ENCODE results near the gene PTGS2.
"Not testable (repeated sequence)": the region's sequence is repeated elsewhere in the genome, so short reads cannot be mapped to it uniquely, and the experiment has no call there.

The PTGS2 gene

DNA sequence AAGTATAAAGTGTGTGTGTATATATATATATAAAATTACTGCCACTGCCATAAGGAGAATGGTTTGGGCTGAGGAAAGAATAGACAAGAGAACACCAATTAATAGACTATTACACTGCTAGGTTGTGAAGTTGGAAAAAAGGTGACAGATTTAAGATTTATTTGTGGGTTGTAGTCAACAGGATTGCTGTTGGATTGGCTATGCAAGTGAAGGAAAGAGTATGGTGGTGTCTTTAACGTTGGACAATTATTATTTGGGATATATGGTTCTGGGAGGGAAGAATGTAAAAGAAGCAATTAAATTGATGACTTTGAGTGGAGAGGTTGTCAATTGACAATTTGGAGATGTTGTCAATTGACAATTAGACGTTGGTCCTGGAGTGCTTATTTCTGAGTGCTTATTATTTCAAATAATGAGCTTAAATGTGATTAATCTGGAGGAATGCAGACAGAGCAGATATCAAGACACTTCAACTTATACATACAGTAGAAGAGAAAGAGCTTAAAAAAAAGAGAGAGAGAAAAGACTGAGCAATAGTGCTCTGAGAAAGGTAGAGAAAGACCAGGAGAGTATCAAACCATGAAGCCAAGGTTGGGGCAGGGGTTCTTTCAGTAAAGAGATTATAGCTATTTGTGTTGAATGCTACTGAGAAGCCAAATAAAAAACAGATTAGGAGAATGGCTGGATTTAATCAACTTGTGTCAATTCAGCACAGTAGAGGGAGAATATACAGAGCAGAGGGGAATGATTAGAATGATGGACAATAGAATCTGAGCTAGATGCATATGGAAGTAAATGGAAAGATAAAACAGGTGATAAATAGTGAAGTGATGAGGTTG lies 9.7 kb downstream of the PTGS2 start:
- DNase-seq (ENCODE audit: low read depth in 2 of 2) = no peak

DNA sequence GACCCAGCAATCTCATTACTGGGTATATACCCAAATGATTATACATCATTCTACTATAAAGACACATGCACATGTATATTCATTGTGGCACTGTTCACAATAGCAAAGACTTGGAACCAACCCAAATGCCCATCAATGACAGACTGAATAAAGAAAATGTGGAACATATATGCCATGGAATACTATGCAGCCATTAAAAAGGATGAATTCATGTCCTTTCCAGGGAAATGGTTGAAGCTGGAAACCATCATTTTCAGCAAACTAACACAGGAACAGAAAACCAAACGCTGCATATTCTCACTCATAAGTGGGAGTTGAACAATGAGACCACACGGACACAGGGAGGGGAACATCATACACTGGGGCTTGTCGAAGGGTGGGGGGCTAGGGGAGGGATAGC lies 10.4 kb downstream of the PTGS2 start:
- DNase-seq (ENCODE audit: low read depth in 2 of 2) = not testable (repeated sequence)

DNA sequence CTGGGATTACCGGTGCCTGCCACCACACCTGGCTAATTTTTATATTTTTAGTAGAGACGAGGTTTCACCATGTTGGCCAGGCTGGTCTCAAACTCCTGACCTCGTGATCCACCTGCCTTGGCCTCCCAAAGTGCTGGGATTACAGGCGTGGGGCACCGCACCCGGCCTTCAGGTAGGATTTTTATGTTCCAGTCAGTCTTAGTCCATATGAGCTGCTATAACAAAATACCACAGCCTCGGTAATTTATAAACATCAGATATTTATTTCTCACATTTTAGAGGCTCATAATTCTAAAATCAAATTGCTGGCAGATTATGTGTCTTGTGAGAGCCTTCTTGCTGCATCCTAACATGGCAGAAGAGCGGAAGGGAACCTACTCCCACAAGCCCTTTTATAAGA lies 16.0 kb downstream of the PTGS2 start:
- not testable (repeated sequence) for DNase-seq (ENCODE audit: low read depth in 2 of 2)

DNA sequence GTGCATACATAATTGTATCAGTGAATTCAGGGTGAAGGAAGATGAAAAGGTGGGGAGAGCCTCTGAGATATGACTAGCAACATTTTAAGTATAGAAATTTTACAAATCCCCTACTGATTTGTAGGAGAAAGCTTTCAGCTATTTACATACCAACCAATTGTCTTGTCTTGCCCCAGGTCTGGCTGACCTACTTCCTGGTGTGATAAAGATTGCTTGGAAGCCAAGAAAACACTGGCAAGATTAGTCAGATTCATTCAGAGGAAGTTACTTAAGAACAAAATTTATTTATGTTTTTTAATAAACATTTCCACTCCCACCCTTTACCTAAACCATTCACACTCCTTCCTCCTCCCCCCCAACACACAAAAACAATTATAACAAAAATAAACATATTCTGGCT lies 17.5 kb downstream of the PTGS2 start:
- no peak for DNase-seq (ENCODE audit: low read depth in 2 of 2)

DNA sequence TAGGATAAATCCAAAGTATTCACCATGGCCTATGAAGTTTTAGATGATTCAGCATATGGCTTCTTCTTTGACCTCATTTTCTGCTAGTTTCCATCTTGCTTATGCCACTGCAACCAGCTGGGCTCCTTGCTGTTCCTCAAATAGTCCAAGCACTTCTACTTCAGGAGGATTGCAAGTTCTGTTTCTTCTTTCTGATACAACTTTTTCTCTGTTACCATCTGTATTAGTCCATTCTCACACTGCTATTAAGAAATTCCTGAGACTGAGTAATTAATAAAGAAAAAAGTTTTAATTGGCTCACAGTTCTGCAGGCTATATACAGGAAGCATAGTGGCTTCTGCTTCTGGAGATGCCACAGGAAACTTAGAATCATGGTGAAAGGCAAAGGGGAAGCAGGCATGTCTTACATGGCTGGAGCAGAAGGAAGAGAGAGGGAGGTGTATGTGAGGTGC lies 20.3 kb downstream of the PTGS2 start:
- DNase-seq (ENCODE audit: low read depth in 2 of 2) = no peak

DNA sequence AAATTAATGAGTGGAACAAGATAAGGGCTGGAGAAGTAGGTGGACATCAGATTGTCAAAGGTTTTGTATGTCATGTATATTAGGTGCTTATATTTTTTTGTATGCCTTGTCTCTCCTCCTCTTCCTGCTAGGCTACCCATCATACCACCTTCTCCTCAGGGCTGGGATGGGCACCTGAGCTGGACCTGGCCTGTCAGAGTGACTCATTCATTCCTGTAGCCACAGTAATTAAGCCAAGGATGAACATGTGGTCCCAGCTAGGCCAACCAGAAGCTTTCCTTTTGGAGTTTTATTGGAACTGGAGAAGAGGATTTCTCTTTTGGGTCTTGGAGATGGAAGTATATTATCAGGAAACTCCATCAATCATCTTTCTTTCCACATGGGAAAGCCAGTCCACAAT lies 21.2 kb downstream of the PTGS2 start:
- DNase-seq (ENCODE audit: low read depth in 2 of 2) = no peak

DNA sequence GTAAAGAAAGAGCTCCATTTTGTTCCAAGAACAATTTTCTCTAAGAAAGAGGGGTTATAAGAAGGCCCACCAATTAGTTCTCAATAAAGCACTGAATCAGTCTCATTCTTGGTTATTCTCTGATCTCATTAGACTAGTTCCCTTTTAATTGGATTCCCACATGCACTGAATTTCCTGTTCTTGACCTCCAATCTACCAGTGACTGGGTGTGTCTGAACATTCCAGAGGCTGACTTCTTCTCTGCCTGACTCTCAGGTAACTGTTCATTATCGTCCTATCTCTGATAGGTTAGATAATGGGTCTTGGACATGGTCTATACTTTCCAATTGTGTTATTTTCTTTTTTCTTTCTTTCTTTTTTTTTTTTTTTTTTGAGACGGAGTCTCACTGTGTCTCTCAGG lies 22.7 kb downstream of the PTGS2 start:
- no peak for DNase-seq (ENCODE audit: low read depth in 2 of 2)

DNA sequence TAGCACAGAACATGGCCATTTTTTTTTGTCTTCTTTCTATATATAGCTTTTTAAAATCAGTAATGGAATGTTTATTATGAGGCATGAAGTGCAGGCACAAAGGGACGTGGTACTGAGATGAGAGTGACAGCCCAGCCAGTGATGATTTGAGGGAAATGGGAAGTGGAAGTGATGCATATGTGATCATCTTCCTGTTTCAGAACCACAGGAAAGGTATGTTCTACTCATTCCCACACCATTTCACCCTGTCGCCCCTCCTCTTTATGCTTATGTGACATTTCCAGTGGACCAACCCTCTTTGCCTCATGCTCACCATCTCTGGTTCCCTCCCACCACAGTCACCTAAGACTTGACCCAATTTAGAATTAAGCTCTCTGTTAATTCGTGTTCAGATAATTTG lies 24.3 kb downstream of the PTGS2 start:
- DNase-seq (ENCODE audit: low read depth in 2 of 2) = no peak

DNA sequence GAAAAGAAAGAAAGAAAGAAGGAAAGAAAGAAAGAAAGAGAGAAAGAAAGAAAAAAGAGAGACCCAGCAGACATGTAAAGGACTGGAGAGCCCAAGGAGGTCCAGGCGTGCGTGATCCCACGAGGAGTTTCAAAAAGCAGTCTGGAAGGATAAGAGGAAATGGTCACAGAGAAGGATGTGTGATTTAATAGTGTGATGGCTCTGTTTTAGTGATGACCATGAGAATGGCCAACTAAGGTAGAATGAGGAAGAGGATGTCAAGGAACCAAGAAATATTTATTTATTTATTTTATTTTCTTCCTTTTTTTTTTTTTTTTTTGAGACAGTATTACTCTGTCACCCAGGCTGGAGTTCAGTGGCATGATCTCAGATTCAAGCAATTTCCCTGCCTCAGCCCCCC lies 25.5 kb downstream of the PTGS2 start:
- DNase-seq (ENCODE audit: low read depth in 2 of 2) = no peak

DNA sequence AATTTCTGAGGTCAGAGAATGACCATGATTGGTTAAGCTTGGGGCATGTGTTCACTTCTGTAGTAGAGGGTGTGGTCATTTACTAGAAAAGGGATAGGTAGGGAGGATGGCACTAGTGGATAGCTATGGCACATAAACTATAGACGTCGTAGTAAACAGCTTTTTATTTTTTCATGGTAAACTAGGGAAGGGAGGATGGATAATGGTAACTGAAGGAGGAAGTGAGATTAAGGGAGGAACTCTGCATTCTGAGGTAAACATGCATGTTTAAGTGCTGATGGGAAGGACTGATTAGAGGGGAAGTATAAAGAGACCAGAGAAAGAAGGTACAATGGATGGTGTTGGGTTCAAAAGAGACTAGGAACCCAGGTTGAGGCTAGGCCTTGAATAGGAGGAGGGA lies 26.9 kb downstream of the PTGS2 start:
- no peak for DNase-seq (ENCODE audit: low read depth in 2 of 2)

DNA sequence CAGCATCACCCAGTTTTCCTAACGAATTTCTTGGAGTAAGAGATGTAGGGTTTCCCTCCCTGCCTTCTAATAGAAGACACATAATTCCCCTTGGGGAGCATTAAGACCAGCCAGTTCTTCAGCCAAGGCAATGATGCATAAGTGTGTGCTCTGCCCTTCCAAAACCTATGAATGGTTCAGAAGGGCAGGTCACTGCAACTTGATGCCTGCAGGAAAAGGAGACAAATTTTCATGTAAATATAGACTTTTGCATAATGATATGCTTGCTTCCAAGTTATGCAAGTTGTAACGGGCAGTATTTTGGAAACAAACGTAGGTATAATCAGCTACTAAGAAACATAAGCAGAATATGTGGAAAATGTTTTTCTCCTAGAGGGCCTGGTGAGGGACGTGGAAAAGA lies 31.6 kb downstream of the PTGS2 start:
- no peak for DNase-seq (ENCODE audit: low read depth in 2 of 2)

DNA sequence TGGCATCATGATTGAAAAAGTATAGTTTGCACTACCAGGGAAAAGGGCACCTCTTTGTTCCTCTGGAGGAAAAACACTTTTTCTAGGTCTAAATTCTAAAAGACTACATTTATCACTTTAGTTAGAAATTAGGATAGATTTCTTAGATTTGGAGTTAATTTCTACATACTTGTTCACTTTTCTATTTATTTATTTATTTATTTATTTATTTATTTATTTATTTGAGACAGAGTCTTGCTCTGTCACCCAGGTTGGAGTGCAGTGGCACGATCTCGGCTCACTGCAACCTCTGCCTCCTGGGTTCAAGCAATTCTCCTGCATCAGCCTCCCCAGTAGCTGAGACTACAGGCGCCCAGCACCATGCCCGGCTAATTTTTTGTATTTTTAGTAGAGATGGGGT lies 32.2 kb downstream of the PTGS2 start:
- DNase-seq (ENCODE audit: low read depth in 2 of 2) = not testable (repeated sequence)

DNA sequence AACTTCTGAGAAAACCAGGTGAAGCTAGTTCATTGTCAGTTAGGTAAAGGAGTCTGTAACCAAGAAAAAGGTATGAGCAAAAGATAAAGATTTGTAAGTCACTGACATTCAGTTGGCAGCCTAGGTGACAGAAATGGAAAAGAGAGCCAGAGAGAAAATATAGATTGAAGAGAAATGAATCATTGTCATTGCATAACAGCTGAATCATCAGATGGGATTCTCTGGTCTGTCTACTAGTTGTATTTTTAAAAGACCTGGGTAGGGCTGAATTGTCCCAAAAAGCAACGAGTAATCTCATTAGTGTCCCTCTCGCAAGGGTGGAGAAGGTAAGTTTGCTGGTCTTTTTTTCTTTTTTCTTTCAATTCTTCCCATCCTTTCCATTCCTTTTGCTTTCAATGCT lies 36.6 kb downstream of the PTGS2 start:
- DNase-seq (ENCODE audit: low read depth in 2 of 2) = peak; percentile 20 to 22

DNA sequence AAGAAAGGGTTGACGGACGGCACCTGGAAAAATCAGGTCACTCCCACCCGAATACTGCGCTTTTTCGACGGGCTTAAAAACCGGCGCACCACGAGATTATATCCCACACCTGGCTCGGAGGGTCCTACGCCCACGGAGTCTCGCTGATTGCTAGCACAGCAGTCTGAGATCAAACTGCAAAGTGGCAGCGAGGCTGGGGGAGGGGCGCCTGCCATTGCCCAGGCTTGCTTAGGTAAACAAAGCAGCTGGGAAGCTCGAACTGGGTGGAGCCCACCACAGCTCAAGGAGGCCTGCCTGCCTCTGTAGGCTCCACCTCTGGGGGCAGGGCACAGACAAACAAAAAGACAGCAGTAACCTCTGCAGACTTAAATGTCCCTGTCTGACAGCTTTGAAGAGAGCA lies 42.7 kb downstream of the PTGS2 start:
- not testable (repeated sequence) for DNase-seq (ENCODE audit: low read depth in 2 of 2)

DNA sequence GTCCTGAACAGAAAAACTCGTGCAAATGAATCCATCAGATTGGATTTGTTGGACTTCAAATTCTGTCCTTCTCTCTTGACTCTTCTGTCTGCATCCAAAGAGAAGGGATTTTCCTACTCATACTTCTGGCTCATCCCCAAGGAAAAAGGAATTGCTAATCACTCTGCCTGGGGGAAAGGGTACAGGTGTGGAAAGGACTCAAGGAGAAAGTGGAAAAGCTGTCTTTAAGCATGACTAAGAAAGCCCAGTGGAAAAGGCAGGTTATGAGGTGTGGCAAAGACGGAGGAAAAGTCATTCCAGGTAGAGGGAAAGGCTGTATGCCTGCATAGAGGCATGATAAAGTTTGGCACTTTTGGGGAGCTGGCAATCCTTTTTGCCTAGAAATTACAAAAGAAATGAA lies 43.4 kb downstream of the PTGS2 start:
- no peak for DNase-seq (ENCODE audit: low read depth in 2 of 2)

DNA sequence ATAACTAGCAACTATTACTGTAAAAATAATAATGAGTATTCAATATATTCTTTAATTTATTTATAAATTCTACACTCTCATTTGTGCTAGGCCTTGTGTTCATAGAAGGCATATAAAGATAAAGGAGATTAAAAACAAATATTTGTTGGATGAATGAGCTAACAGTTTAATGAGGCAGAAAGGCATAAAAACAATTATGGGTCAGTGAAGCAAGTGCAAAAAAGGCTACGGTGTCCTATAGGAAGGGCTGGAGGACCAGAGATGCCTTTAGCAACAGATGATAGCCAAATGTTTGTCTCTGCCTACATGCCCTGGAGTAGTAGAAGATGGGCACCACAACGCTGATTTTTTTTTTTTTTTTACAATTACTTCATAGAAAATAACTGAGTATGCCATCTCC lies 45.7 kb downstream of the PTGS2 start:
- no peak for DNase-seq (ENCODE audit: low read depth in 2 of 2)

DNA sequence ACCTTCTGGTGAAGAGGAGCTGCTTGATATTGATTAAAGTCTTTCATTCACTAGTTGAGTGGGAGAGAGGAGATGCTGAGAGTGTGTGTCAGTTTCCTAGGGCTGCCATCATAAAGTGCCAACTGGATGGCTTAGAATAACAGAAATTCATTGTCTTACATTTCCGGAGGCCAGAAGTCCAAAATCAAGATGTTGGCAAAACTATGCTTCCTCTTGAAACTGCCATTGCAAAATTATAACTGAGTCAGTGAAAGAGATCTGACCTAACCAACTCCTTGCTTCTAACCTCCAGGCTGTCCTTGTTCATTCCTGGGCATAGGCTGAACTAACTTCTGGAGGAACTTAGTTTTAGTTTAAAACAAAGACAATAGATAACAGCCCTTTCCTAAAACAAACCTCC lies 47.1 kb downstream of the PTGS2 start:
- no peak for DNase-seq (ENCODE audit: low read depth in 2 of 2)

DNA sequence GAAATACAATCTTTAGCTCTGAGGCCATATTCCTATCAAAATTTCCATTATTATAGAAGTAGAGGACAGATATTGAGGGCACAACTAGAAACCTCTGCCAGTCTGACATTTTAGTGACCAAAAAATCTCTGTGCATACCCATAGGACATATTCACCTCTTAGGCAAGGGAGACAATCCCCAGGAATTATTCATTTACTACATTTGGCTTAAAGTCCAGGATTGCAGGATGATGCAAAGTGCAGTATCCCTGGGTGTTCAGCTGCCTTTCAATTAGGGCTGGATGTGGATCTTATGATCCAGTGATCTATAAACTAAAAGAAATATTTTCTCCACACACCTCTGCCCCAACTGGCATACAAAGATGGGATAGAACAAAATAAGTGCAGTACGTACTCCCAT lies 50.9 kb downstream of the PTGS2 start:
- DNase-seq (ENCODE audit: low read depth in 2 of 2) = no peak

DNA sequence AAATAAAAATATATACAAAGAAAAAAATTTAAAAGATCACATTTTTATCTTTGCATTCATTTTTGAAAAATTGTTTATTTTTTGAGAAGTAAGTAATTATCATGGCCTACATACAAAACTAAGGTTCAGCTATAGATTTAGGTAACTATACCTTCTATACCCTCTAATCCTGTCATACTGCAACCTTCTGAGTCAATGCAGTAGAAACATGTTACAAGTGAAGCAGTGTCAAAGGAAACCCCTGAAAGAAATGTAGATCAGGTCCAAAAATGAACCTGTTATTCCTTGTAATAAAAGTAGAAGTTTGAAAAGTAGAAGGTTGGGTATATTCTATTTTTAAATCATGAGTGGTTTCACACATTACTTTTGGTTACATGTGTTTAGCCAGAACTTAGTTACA lies 51.3 kb downstream of the PTGS2 start:
- no peak for DNase-seq (ENCODE audit: low read depth in 2 of 2)

DNA sequence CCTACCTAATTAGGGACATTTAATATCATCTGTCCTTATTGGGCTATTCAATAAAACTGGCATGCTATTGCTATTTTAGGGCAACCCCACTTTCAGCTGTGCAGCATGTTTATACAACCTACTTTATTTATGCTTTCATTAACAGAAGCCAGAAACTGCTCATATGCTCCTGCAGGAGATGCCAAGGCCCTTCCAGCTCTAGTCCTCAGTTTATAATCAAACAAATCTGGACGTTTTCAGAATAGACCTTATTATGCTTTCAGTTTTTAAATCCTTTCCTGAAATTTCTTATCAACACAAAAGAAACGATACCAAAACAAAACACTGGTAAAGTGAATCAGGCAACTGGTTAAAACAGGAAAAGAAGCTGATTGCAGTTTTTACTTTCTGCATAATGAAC lies 53.2 kb downstream of the PTGS2 start:
- no peak for DNase-seq (ENCODE audit: low read depth in 2 of 2)

DNA sequence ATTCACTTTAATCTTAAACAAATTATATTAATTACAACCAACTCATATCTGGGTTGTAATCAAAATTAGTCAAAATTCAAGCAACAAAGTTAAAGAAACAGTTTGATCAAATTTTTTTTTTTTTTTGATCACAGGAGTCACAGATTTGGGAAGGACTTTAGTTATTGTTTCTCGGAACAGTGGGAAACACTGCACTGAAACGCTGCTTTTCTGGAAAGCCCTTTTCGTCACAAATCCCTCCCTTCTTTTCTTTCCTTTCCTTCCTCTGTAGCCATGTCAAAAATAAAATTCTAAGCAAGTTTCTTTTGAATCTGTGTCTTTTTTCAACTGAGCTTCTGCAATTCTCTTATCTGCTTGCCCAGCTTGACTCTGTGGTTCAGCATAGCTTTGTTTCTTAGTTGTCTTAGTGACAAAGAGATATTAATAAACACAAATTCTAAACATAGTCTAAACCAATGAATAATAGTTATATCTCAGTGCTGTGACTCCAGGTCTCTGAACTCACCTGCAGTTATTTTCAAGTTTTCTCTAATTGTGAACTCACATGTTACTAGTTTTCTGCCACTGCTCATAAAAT lies 53.8 kb downstream of the PTGS2 start:
- no peak for DNase-seq (ENCODE audit: low read depth in 2 of 2)

DNA sequence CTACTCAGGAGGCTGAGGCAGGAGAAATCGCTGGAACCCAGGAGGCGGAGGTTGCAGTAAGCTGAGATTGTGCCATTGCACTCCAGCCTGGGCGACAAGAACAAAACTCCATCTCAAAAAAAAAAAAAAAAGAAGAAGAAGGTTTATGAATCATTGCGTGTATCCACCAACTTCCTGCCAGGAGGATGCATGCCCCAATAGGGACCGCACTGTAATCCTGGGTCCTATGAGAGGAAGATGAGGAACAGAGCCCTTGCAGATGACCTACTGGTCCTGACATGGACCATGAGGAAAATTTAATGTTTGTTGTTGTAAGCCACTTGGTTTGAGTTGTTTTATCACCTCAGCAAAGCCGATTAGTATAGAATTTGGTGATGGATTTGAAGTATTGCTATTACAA lies 56.7 kb downstream of the PTGS2 start:
- DNase-seq (ENCODE audit: low read depth in 2 of 2) = no peak
